Panc1 (cell line): ENCODE data around the gene NKPD1. TPM values are rescaled to one million over a fixed set of nuclear protein-coding genes. Genes with fewer than 3 reads are reported as not detected.

Source experiments
- ATAC-seq: fragments of 200-7000 bp; cut with Tn5 transposase; 2 replicates; pipeline ENCODE4 v1.9.1; 2020; ENCODE audit warnings: mild to moderate bottlenecking, moderate library complexity
- BruUV-seq: library from RNA; stranded (reverse); fragments of 400-500 nt; replicated peaks from 2 replicates; lab custom pipeline; 2021; lab: Mats Ljungman, UMichigan
- CTCF ChIA-PET: fragments of 300-600 bp; sonication (Branson Sonifier 250); formaldehyde crosslinking; loops from one replicate; lab custom pipeline; 2022; ENCODE audit warnings: antibody characterized with exemption; lab: Charles Lee
- POLR2A ChIA-PET: fragments of 300-600 bp; sonication (Branson Sonifier 250); formaldehyde crosslinking; loops from one replicate; lab custom pipeline; 2022; ENCODE audit warnings: antibody characterized with exemption; lab: Charles Lee
- DNase-seq: peaks from one replicate; pipeline ENCODE4 v3.0.0-alpha.2; 2010; ENCODE audit warnings: low read depth, low spot score
- H3K27ac ChIP-seq: 2 replicates; pipeline ENCODE4 v1.5.1; 2011; ENCODE audit warnings: mild to moderate bottlenecking, low read length, inconsistent platforms
- H3K27me3 ChIP-seq: fragments of 200-500 bp; sonication (Bioruptor generic); 2 replicates; pipeline ENCODE4 v1.6.0; 2014; ENCODE audit warnings: low read length, inconsistent platforms; ENCODE audit not compliant: control insufficient read depth, insufficient read depth
- H3K36me3 ChIP-seq: fragments of 200-500 bp; sonication (Bioruptor generic); 2 replicates; pipeline ENCODE4 v1.5.1; 2014; ENCODE audit warnings: inconsistent platforms, mild to moderate bottlenecking, low read length, moderate library complexity; ENCODE audit not compliant: control insufficient read depth, insufficient read depth
- H3K4me1 ChIP-seq: 2 replicates; pipeline ENCODE4 v1.5.1; 2011; ENCODE audit warnings: inconsistent platforms, mild to moderate bottlenecking, low read length, moderate library complexity; ENCODE audit not compliant: control insufficient read depth, insufficient read depth
- H3K4me3 ChIP-seq, 2 experiments: 2 replicates each; pipeline ENCODE4 v1.5.1; 2011 to 2012; ENCODE audit warnings: low read depth in 2 of 2, low read length in 2 of 2, mild to moderate bottlenecking in 2 of 2, inconsistent platforms in 1 of 2, moderate library complexity in 1 of 2
- H3K9me3 ChIP-seq: fragments of 200-500 bp; sonication (Bioruptor generic); 2 replicates; pipeline ENCODE4 v1.5.1; 2014; ENCODE audit warnings: low read depth, mild to moderate bottlenecking, inconsistent platforms, low read length, moderate library complexity; ENCODE audit not compliant: control insufficient read depth, insufficient read depth
- CTCF ChIP-seq: fragments of 450-650 bp; IDR thresholded peaks from 2 replicates; pipeline ENCODE4 v1.5.1; 2017; ENCODE audit warnings: mild to moderate bottlenecking
- POLR2AphosphoS5 ChIP-seq: IDR thresholded peaks from 2 replicates; pipeline ENCODE4 v1.6.1; 2012; ENCODE audit warnings: mild to moderate bottlenecking, low read depth, low read length, moderate library complexity
- REST ChIP-seq, 2 experiments: IDR thresholded peaks; 2 replicates each; pipeline ENCODE4 v1.6.1; 2011 to 2012; ENCODE audit warnings: low read depth in 2 of 2, control low read depth in 1 of 2, low read length in 1 of 2, mild to moderate bottlenecking in 1 of 2, moderate library complexity in 1 of 2; ENCODE audit not compliant: insufficient read depth in 1 of 2
- SIN3A ChIP-seq: IDR thresholded peaks from 2 replicates; pipeline ENCODE4 v1.6.1; 2012; ENCODE audit warnings: low read depth, mild to moderate bottlenecking, low read length, moderate library complexity, borderline replicate concordance; ENCODE audit not compliant: insufficient read depth
- TCF7L2 ChIP-seq: IDR thresholded peaks from 2 replicates; pipeline ENCODE4 v1.6.1; 2011; ENCODE audit warnings: mild to moderate bottlenecking, low read depth, low read length, inconsistent platforms
- in situ Hi-C: cut with HindIII; loops from 2 replicates; pipeline ENCODE4 v1.10.0; 2016; ENCODE audit warnings: low sequenced_read_pairs, low pct_unique_long_range_greater_than_20kb
- intact Hi-C: fragments of 100-400 bp; cut with micrococcal nuclease; formaldehyde crosslinking; loops from one replicate; pipeline ENCODE4 v1.10.0; 2022; ENCODE audit not compliant: unreplicated experiment
- total RNA-seq: library from RNA; stranded (reverse); gene quantifications from one replicate; pipeline ENCODE4 v1.2.1, GENCODE V29; 2021; ENCODE audit not compliant: unreplicated experiment

NKPD1 gene
- total RNA-seq, 1 experiment from 2014 or later = 0.05 TPM

- ATAC-seq (no peak; the same call in 1 of the 2 replicates), DNase-seq (no peak)
These were observed 6.5 kb downstream of the NKPD1 start for GRCh38 chr19:45154064-45154827.

More at GRCh38 chr19:45154064-45154827, 6.5 kb downstream of the NKPD1 start:
- TF ChIP-seq TCF7L2 = no peak
- no peak for TF ChIP-seq SIN3A
- no peak for TF ChIP-seq REST (IDR thresholded peaks at IDR 0.05; ENCODE audit: insufficient read depth in 1 of 2, low read depth in 2 of 2, low read length in 1 of 2)
- no peak for TF ChIP-seq POLR2AphosphoS5
- no peak for TF ChIP-seq CTCF
- in situ Hi-C loops = no loop called here
- H3K4me1 ChIP-seq = no peaks in the 10 kb centered on the region
- intact Hi-C loops = no loop called here
- no peaks in the 10 kb centered on the region for H3K9me3 ChIP-seq
- no peaks in the 10 kb centered on the region for H3K36me3 ChIP-seq
- no peak overlapping the region for H3K27ac ChIP-seq
- H3K4me3 ChIP-seq = no peak overlapping the region
- no peaks in the 10 kb centered on the region for H3K27me3 ChIP-seq
- BruUV-seq = no TSS peak
- CTCF ChIA-PET = no interaction called here
- POLR2A ChIA-PET = interaction anchor here (0.6 kb wide), 1 partner anchor 48 kb away, joined by 6 read pairs; no protein-coding TSS in a partner anchor
